H9 (cell line): ENCODE results near the gene PARP8. TPM values are rescaled to one million over a fixed set of nuclear protein-coding genes. Genes with fewer than 3 reads are reported as not detected.

Experiments
- DNase-seq: peaks from one replicate; pipeline ENCODE4 v3.0.0-alpha.2; 2017
- H2AFZ ChIP-seq: one replicate; pipeline ENCODE4 v1.6.1; 2013; ENCODE audit warnings: mild to moderate bottlenecking, low read length, control low read depth, moderate library complexity
- H2AK5ac ChIP-seq: 2 replicates; pipeline ENCODE4 v1.6.1; 2013; ENCODE audit warnings: low read length, control low read depth, mixed read lengths; ENCODE audit not compliant: insufficient read length
- H2BK120ac ChIP-seq: one replicate; pipeline ENCODE4 v1.6.1; 2013; ENCODE audit warnings: low read depth, mild to moderate bottlenecking, low read length, control low read depth, inconsistent platforms; ENCODE audit not compliant: poor library complexity, severe bottlenecking
- H2BK12ac ChIP-seq: 2 replicates; pipeline ENCODE4 v1.6.1; 2013; ENCODE audit warnings: low read length, control low read depth, mixed read lengths, low read depth; ENCODE audit not compliant: insufficient read length
- H2BK15ac ChIP-seq: 2 replicates; pipeline ENCODE4 v1.6.1; 2013; ENCODE audit warnings: low read depth, low read length, control low read depth
- H2BK20ac ChIP-seq: one replicate; pipeline ENCODE4 v1.6.1; 2013; ENCODE audit warnings: low read depth, mild to moderate bottlenecking, low read length, control low read depth, inconsistent platforms; ENCODE audit not compliant: poor library complexity, severe bottlenecking
- H2BK5ac ChIP-seq: 2 replicates; pipeline ENCODE4 v1.6.1; 2013; ENCODE audit warnings: low read length, control low read depth, mixed read lengths; ENCODE audit not compliant: insufficient read length
- H3K14ac ChIP-seq: 2 replicates; pipeline ENCODE4 v1.6.1; 2013; ENCODE audit warnings: low read length, control low read depth; ENCODE audit not compliant: insufficient read depth
- H3K18ac ChIP-seq: 2 replicates; pipeline ENCODE4 v1.6.1; 2013; ENCODE audit warnings: low read depth, mild to moderate bottlenecking, mixed read lengths, low read length, control low read depth; ENCODE audit not compliant: insufficient read length
- H3K23ac ChIP-seq: 2 replicates; pipeline ENCODE4 v1.6.1; 2013; ENCODE audit warnings: low read length, control low read depth, mixed read lengths, low read depth; ENCODE audit not compliant: insufficient read length
- H3K23me2 ChIP-seq: 2 replicates; pipeline ENCODE4 v1.6.1; 2013; ENCODE audit warnings: low read depth, mild to moderate bottlenecking, mixed read lengths, low read length, control low read depth; ENCODE audit not compliant: insufficient read length, poor library complexity, severe bottlenecking
- H3K27ac ChIP-seq: 2 replicates; pipeline ENCODE4 v1.5.1; 2013; ENCODE audit warnings: low read length, control low read depth, mixed read lengths, low read depth; ENCODE audit not compliant: insufficient read length
- H3K27me3 ChIP-seq: 2 replicates; pipeline ENCODE4 v1.6.1; 2013; ENCODE audit warnings: low read length, control low read depth, inconsistent platforms; ENCODE audit not compliant: insufficient read depth
- H3K4ac ChIP-seq: 2 replicates; pipeline ENCODE4 v1.6.1; 2013; ENCODE audit warnings: low read depth, mild to moderate bottlenecking, control low read depth, inconsistent platforms, low read length, moderate library complexity
- H3K4me1 ChIP-seq: 2 replicates; pipeline ENCODE4 v1.6.1; 2013; ENCODE audit warnings: low read length, control low read depth, inconsistent platforms; ENCODE audit not compliant: insufficient read depth
- H3K4me2 ChIP-seq: 2 replicates; pipeline ENCODE4 v1.6.1; 2013; ENCODE audit warnings: low read length, control low read depth, mixed read lengths; ENCODE audit not compliant: insufficient read length, insufficient read depth
- H3K56ac ChIP-seq: 2 replicates; pipeline ENCODE4 v1.6.1; 2013; ENCODE audit warnings: low read depth, mild to moderate bottlenecking, mixed read lengths, low read length, control low read depth; ENCODE audit not compliant: insufficient read length
- H3K79me1 ChIP-seq: 2 replicates; pipeline ENCODE4 v1.6.1; 2013; ENCODE audit warnings: low read depth, mild to moderate bottlenecking, moderate library complexity, low read length, control low read depth, inconsistent platforms; ENCODE audit not compliant: insufficient read depth, poor library complexity, severe bottlenecking
- H3K79me2 ChIP-seq: 2 replicates; pipeline ENCODE4 v1.6.1; 2013; ENCODE audit warnings: low read length, control low read depth, inconsistent platforms; ENCODE audit not compliant: insufficient read depth
- H3K9ac ChIP-seq: 2 replicates; pipeline ENCODE4 v1.6.1; 2013; ENCODE audit warnings: low read length, control low read depth, mixed read lengths; ENCODE audit not compliant: insufficient read length; ENCODE audit errors: extremely low read depth
- H3K9me3 ChIP-seq: one replicate; pipeline ENCODE4 v1.6.1; 2013; ENCODE audit warnings: low read depth, low read length, inconsistent platforms; ENCODE audit not compliant: control insufficient read depth
- H3T11ph ChIP-seq: one replicate; pipeline ENCODE4 v1.6.1; 2013; ENCODE audit warnings: mild to moderate bottlenecking, low read length, control low read depth, inconsistent platforms
- H4K20me1 ChIP-seq: one replicate; pipeline ENCODE4 v1.6.1; 2013; ENCODE audit not compliant: control insufficient read depth, insufficient read length, insufficient read depth
- H4K5ac ChIP-seq: 2 replicates; pipeline ENCODE4 v1.6.1; 2013; ENCODE audit warnings: low read depth, mild to moderate bottlenecking, mixed read lengths, low read length, control low read depth; ENCODE audit not compliant: insufficient read length
- H4K8ac ChIP-seq: replicated peaks from 2 replicates; pipeline ENCODE4 v1.6.1; 2013; ENCODE audit warnings: low read length, control low read depth, mixed read lengths, low read depth; ENCODE audit not compliant: insufficient read length
- H4K91ac ChIP-seq: 2 replicates; pipeline ENCODE4 v1.6.1; 2013; ENCODE audit warnings: low read depth, mild to moderate bottlenecking, moderate library complexity, mixed read lengths, low read length, control low read depth; ENCODE audit not compliant: insufficient read length
- H3K27ac Mint-ChIP-seq, 3 experiments: 2 replicates in 2 of 3; 3 replicates in 1 of 3; pipeline ENCODE4 v1.8.0; 2020 to 2021; ENCODE audit warnings: mixed read lengths in 3 of 3, mild to moderate bottlenecking in 1 of 3, moderate library complexity in 1 of 3
- H3K27me3 Mint-ChIP-seq: 2 replicates; pipeline ENCODE4 v1.8.0; 2021; ENCODE audit warnings: low read depth, mild to moderate bottlenecking, moderate library complexity, mixed read lengths
- H3K36me3 Mint-ChIP-seq, 3 experiments: 2 replicates in 2 of 3; 3 replicates in 1 of 3; pipeline ENCODE4 v1.8.0; 2020 to 2021; ENCODE audit warnings: low read depth in 3 of 3, mixed read lengths in 3 of 3; ENCODE audit not compliant: insufficient read depth in 1 of 3
- H3K4me1 Mint-ChIP-seq, 2 experiments: 2 replicates each; pipeline ENCODE4 v1.8.0; 2020; ENCODE audit warnings: mixed read lengths in 2 of 2
- H3K4me3 Mint-ChIP-seq, 2 experiments: 2 replicates in 1 of 2; 3 replicates in 1 of 2; pipeline ENCODE4 v1.8.0; 2020 to 2021; ENCODE audit warnings: mild to moderate bottlenecking in 2 of 2, mixed read lengths in 2 of 2, moderate library complexity in 1 of 2
- H3K9me3 Mint-ChIP-seq, 2 experiments: 2 replicates in 1 of 2; 3 replicates in 1 of 2; pipeline ENCODE4 v1.8.0; 2020; ENCODE audit warnings: mild to moderate bottlenecking in 2 of 2, mixed read lengths in 2 of 2, moderate library complexity in 1 of 2
- CTCF ChIP-seq: fragments of 200-600 bp; sonication (generic); conservative IDR thresholded peaks from 3 replicates; pipeline ENCODE4 v1.8.0; 2021; ENCODE audit warnings: antibody characterized with exemption, mild to moderate bottlenecking
- WGBS: extraction: QIAGEN DNeasy Blood & Tissue Kit; methylation state at CpG from one replicate; pipeline ENCODE4 v1.1.7; 2013; ENCODE audit warnings: missing lambda C conversion rate, low lambda C conversion rate, mixed read lengths; ENCODE audit not compliant: insufficient read length; ENCODE audit errors: extremely low coverage; 5-methylcytosine and 5-hydroxymethylcytosine counted together
- total RNA-seq: library from RNA; stranded (reverse); gene quantifications from 2 replicates; pipeline ENCODE4 v1.2.1, GENCODE V29; 2021

The PARP8 gene
- total RNA-seq, 1 experiment from 2014 or later: 34.0 TPM

- no peak for DNase-seq
- Histone ChIP-seq H3T11ph (no peak overlapping the region), H2AK5ac (no peak overlapping the region), H3K27me3 (no peaks in the 10 kb centered on the region), H3K14ac (no peak overlapping the region), H2BK12ac (no peak overlapping the region), H3K79me2 (peaks cover 3% of the 10 kb centered on the region; the same call in 1 of the 2 replicates), H3K9me3 (no peaks in the 10 kb centered on the region), H4K5ac (no peak overlapping the region), H3K23ac (no peak overlapping the region), H3K27ac (no peak overlapping the region), H3K4ac (no peak overlapping the region), H2BK5ac (no peak overlapping the region), H3K23me2 (no peaks in the 10 kb centered on the region), H3K79me1 (no peaks in the 10 kb centered on the region), H3K4me2 (no peak overlapping the region), H4K91ac (no peak overlapping the region), H4K8ac (no peak overlapping the region), H3K56ac (no peak overlapping the region), H4K20me1 (no peaks in the 10 kb centered on the region), H3K9ac (no peak overlapping the region), H2AFZ (no peak overlapping the region), H3K4me1 (no peaks in the 10 kb centered on the region), H3K18ac (no peak overlapping the region), H2BK120ac (no peak overlapping the region), H2BK15ac (no peak overlapping the region), H2BK20ac (no peak overlapping the region)
- peaks cover 34% of the 10 kb centered on the region in 2 experiments for H3K4me1 Mint-ChIP-seq
- no peaks in the 10 kb centered on the region; a peak in 1 of 7 replicates for H3K36me3 Mint-ChIP-seq
- no peak for TF ChIP-seq CTCF
- no peak overlapping the region for H3K4me3 Mint-ChIP-seq
- H3K27ac Mint-ChIP-seq: peak overlapping the region in 1 of 3 experiments; percentile 68; a peak in 1 of 7 replicates
- H3K9me3 Mint-ChIP-seq: no peaks in the 10 kb centered on the region
- WGBS: no CpG with 5 or more reads among the region's 2 CpGs
- H3K27me3 Mint-ChIP-seq: no peaks in the 10 kb centered on the region
Observed at GRCh38 chr5:50710838-50711237, 44.4 kb downstream of the PARP8 start.
